Kidney (tissue), 14 donors: ENCODE results near the gene FAF2. TPM values are rescaled to one million over a fixed set of nuclear protein-coding genes. Genes with fewer than 3 reads are reported as not detected.

Experiments
- DNase-seq, 5 donors: peaks; one replicate each; pipeline ENCODE4 v3.0.0-alpha.2; 2013 to 2020
- FAIRE-seq: peaks from 2 replicates; lab custom pipeline; 2012; peaks lifted over from hg19 to GRCh38; lab: Jason Lieb, UNC
- H3K27ac ChIP-seq, 2 donors: one replicate each; pipeline ENCODE4 v1.7.0; 2013; ENCODE audit warnings: low read depth in 2 of 2, low read length in 2 of 2, inconsistent platforms in 1 of 2
- H3K27me3 ChIP-seq: one replicate; pipeline ENCODE4 v1.7.1; 2013; ENCODE audit warnings: low read length, inconsistent platforms; ENCODE audit not compliant: control insufficient read depth, insufficient read depth
- H3K36me3 ChIP-seq, 3 donors: one replicate each; pipeline versions ENCODE4 v1.7.0 to v1.7.1; 2013; ENCODE audit warnings: low read length in 3 of 3, control low read depth in 1 of 3, inconsistent platforms in 1 of 3; ENCODE audit not compliant: insufficient read depth in 3 of 3, control insufficient read depth in 2 of 3
- H3K4me1 ChIP-seq, 3 donors: one replicate each; pipeline versions ENCODE4 v1.7.0 to v1.7.1; 2013; ENCODE audit warnings: low read length in 3 of 3, inconsistent platforms in 1 of 3, low read depth in 1 of 3; ENCODE audit not compliant: control insufficient read depth in 2 of 3, insufficient read depth in 2 of 3
- H3K4me3 ChIP-seq, 3 donors: one replicate each; pipeline versions ENCODE4 v1.7.0 to v1.8.1; 2013; ENCODE audit warnings: low read length in 3 of 3, control low read depth in 1 of 3, inconsistent platforms in 1 of 3
- H3K9ac ChIP-seq, 3 donors: one replicate each; pipeline versions ENCODE4 v1.7.0 to v1.7.1; 2013; ENCODE audit warnings: low read length in 3 of 3, control low read depth in 1 of 3, inconsistent platforms in 1 of 3
- H3K9me3 ChIP-seq, 3 donors: one replicate each; pipeline versions ENCODE4 v1.7.0 to v1.7.1; 2013; ENCODE audit warnings: low read length in 3 of 3, control low read depth in 1 of 3, inconsistent platforms in 1 of 3; ENCODE audit not compliant: control insufficient read depth in 2 of 3, insufficient read depth in 1 of 3
- intact Hi-C: fragments of 100-400 bp; cut with DNase I; formaldehyde crosslinking; loops from one replicate; pipeline ENCODE4 v1.11.1; 2022
- polyA plus RNA-seq: library from polyadenylated mRNA; stranded (reverse); fragments of 350-450 nt; fragmentation: Illumina TruSeq; extraction: RNeasy Lipid Tissue Mini Kit (QIAGEN cat#74804); gene quantifications from one replicate; pipeline ENCODE4 v1.2.3, GENCODE V29; 2014; ENCODE audit warnings: low read depth, low replicate concordance; ENCODE audit not compliant: insufficient read depth
- total RNA-seq: library from RNA; stranded (reverse); fragmentation: NEBNext Ultra II Directional; extraction: Animal tissue kit (Norgen Biotek cat#: 25700); gene quantifications from one replicate; pipeline ENCODE4 v1.2.1, GENCODE V29; 2021
- TF ChIP-seq, protein P1 (sequence below): IDR thresholded peaks from 3 replicates; pipeline ENCODE4 v1.5.1; 2012; ENCODE audit warnings: mild to moderate bottlenecking, moderate library complexity, borderline replicate concordance; ENCODE audit not compliant: insufficient read depth; ENCODE audit errors: extremely low read depth
- donor health status: control.
- donor health status: control.
- donor health status: control.
- donor health status: control.
- donor health status: control.
- donor health status: DM: yes; HTN: yes; CAD: no.
- donor health status: Normal renal cell carcinoma (clear cell type).

Gene FAF2
- total and polyA plus RNA-seq, 2 donors from 2014 or later, result 11.1 to 31.7 TPM

DNA sequence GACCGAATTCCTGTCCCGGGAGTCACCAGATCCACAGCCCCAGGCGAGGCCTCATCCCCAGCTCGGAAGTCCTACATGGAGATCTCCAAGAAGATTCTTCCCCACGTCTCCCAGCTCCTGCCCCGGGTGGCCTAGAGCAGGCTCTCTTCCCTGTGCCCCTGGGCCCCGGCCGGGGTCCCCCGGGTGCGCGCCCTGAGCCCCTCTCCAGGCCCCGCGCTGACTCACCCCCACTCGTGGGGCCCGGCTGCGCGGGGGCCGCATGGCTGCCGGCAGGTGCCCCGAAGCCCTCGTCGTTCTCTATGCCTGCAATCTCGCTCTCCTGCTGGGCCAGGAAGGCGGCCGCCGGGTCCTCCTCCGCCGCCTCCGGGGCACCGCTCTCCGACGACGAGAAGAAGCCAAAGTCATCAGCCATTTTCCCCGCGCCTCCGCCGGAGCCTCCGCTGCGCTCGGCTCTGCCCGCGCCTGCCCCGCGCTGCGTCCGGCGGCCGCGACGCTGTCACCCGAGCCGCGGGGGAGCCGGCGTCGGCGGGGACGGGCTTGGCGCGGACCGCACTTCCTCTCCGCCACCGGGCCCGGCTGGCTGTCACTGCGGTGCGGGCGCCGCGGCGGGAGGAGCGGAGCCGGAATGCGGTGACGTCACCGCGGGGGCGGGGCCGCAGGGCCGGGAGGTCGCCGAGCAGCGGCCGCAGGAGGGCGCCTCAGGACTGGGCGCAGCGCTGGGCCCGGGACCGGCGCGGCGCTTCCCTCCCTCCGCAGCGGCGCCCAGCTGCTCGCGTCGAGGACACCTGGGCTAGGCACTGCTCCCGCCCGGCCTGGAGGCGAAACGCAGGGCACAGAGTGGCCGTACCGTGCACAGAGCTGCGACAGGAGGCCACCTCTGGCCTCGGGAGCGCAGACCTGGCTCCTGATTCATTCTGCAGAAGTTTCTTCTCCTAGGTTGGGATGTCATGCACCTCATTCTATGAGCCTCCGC, 31.9 kb upstream of the FAF2 start, which contains the start of gene CLTB:
CLTB (minus strand) TSS at position 588 of the 973 bp plus-strand sequence; CDS start at position 412, 176 bp downstream.
- TF ChIP-seq, protein P1, sequence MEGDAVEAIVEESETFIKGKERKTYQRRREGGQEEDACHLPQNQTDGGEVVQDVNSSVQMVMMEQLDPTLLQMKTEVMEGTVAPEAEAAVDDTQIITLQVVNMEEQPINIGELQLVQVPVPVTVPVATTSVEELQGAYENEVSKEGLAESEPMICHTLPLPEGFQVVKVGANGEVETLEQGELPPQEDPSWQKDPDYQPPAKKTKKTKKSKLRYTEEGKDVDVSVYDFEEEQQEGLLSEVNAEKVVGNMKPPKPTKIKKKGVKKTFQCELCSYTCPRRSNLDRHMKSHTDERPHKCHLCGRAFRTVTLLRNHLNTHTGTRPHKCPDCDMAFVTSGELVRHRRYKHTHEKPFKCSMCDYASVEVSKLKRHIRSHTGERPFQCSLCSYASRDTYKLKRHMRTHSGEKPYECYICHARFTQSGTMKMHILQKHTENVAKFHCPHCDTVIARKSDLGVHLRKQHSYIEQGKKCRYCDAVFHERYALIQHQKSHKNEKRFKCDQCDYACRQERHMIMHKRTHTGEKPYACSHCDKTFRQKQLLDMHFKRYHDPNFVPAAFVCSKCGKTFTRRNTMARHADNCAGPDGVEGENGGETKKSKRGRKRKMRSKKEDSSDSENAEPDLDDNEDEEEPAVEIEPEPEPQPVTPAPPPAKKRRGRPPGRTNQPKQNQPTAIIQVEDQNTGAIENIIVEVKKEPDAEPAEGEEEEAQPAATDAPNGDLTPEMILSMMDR, result peak; percentile 85
- DNase-seq, result peak; percentile 91 to 96 (median 93)
- Histone ChIP-seq H3K4me1 (peaks cover 0 to 13% (median 5%) of the 10 kb centered on the region in 3 donors), H3K4me3 (peak within 1 kb of the TSS; percentile 57 to 90 (median 76)), H3K9ac (peak within 1 kb of the TSS; percentile 36 to 97 (median 83)), H3K9me3 (no peaks in the 10 kb centered on the region), H3K27me3 (no peaks in the 10 kb centered on the region), H3K36me3 (no peaks in the 10 kb centered on the region), H3K27ac (peak within 1 kb of the TSS; percentile 60 to 73)
- intact Hi-C loops, result no loop called here
- FAIRE-seq, result no peak

DNA sequence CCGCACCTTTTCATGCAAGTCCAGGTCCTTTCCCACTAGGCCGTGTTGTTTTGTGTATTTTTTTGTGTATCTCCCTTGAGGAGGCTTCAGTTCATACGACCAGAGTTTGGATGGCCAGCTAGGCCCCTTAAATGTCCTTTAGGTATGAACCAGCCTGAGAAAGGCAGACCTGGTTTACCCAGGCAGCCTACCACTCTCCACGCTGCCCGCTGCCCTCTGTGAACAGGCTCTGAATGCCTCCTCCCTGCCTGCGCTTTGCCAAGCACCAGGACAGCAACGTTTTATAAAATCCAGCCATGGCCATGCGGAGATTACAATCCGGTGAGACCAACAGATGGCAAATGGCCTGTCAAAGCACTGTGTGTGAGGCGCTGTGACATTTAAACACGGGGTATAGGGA, 31.2 kb upstream of the FAF2 start:
- H3K4me3 ChIP-seq, result peak overlapping the region; percentile 16 to 59 (median 44)
- peak overlapping the region in 2 of 3 donors; percentile 26 to 75 for H3K9ac ChIP-seq
- H3K36me3 ChIP-seq, result no peaks in the 10 kb centered on the region
- TF ChIP-seq, protein P1, result no peak
- H3K27ac ChIP-seq, result peak overlapping the region in 1 of 2 donors; percentile 39
- no peaks in the 10 kb centered on the region for H3K9me3 ChIP-seq
- DNase-seq (no peak), FAIRE-seq (no peak)
- intact Hi-C loops, result no loop called here
- H3K27me3 ChIP-seq, result no peaks in the 10 kb centered on the region
- H3K4me1 ChIP-seq, result peaks cover 0 to 13% (median 5%) of the 10 kb centered on the region in 3 donors

DNA sequence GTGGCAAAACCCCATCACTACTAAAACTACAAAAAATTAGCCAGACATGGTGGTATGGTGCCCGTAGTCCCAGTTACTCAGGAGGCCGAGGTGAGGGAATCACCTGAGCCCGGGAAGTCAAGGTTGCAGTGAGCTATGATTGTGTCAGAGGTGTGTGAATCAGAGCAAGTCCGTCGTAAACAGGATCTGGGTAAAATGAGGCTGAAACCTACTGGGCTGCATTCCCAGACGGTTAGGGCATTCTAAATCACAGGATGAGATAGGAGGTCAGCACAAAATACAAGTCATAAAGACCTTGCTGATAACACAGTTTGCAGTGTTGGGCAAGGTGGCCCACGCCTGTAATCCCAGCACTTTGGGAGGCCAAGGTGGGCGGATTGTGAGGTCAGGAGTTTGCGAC, 29.9 kb upstream of the FAF2 start:
- no peaks in the 10 kb centered on the region for H3K36me3 ChIP-seq
- peaks cover 0 to 13% (median 5%) of the 10 kb centered on the region in 3 donors for H3K4me1 ChIP-seq
- H3K9me3 ChIP-seq, result no peaks in the 10 kb centered on the region
- intact Hi-C loops, result no loop called here
- DNase-seq (no peak), FAIRE-seq (no peak)
- no peak overlapping the region for H3K9ac ChIP-seq
- no peak overlapping the region for H3K4me3 ChIP-seq
- TF ChIP-seq, protein P1, result no peak
- no peaks in the 10 kb centered on the region for H3K27me3 ChIP-seq
- H3K27ac ChIP-seq, result no peak overlapping the region
